HG03342 (cell line): ENCODE data around the gene GMNC.

Experiments
- ATAC-seq: cut with Tn5 transposase; IDR thresholded peaks from one replicate; pipeline ENCODE4 v1.9.1; 2021; ENCODE audit warnings: mild to moderate bottlenecking, moderate library complexity; ENCODE audit not compliant: unreplicated experiment

Gene GMNC

GRCh38 chr3:190853464-190853863 lies 9.0 kb downstream of the GMNC start:
- no peak for ATAC-seq

DNA sequence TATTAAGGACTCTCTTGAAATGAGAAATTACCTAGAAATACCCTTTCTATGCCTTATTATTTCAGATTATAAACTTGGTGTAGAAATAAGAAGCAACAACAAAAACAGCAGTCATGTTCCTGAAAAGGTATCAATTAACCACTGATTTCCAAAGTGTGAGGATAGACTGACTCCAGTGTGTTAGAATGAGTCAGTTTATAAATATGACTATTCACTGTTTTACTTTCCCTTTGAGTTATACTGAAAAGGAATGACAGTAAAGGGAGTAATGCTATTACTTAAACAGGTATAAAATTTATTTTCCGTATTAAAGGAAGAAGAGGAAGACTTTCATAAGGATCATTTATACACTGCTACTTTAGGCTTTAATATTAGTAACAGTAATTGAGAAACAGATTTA lies 12.9 kb downstream of the GMNC start:
- ATAC-seq, result no peak

DNA sequence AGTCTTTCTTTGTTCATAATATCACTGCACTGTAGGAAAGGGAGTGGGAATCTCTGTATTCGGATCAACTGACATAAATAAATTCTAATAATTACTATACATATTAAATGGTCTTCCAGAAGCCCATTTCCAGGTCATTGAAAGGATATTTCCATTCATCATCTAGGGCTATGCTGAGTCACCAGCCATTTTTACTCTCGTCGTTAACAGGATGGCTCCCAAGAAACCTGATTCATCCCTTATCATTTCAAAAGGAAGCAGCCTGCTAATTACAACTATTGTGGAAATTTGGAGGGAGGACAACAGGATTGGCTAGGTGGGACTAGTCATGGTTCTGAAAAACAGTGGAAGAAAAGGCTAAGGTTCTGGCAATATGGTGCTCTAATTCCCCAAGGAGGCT lies 13.6 kb downstream of the GMNC start:
- ATAC-seq, result no peak

DNA sequence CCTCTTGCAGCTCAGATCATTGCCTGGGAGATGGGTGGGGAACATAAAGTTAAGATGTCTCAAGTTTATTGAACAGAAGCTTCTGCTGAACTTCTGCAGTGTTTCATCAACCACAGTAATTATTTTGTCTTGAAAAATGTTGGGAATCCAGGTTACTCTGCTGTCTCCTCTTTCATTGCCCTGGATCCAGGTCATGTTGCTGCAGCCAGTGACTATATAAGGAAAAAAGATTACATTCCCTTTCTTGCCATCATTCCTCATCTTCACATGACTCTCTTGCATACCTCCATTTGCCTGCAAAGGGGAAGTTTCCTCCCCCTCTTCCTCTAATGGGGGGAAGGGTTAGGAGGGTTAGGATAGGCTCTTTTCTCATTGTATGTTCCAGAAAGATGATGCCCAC lies 15.1 kb downstream of the GMNC start:
- no peak for ATAC-seq

DNA sequence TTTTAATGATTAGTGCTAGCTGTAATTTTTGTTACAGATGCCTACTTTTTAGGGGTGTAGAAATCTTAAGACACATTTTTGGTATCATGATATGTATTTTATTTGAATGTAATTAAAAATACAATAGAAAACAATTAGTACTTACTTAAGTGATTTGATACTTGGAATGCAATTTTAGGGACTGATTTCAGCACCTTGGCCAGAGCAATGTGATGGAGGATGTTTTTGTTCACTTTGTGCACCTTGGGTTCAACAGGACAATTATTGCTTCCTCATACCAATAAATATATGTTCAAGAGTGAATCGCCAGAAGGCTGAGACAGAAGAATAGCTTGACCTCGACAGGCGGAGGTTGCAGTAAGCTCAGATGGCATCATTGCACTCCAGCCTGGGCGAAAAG lies 22.3 kb downstream of the GMNC start:
- no peak for ATAC-seq

- no peak for ATAC-seq
These were observed 31.3 kb downstream of the GMNC start for GRCh38 chr3:190831225-190831624.

DNA sequence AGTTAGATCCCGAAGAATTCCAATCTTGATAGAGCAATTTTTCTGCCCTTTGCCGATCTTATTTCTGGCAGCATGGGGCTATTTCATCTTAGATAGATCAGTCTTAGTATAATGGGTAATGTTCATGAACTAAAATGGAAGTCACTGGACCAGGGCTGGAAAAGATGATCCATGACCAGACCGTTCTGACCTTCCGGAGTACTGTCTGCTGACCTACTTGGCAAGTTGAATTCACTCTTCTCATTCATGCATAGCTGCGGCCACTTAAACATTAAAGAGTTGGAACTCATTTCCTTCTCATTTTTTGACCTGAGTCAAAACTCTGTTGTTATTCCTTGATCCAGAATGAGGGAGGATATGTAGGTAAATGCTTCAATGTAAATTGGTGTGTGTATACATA lies 32.5 kb downstream of the GMNC start:
- ATAC-seq, result no peak

- no peak for ATAC-seq
These were observed 36.5 kb downstream of the GMNC start for GRCh38 chr3:190826018-190826417.

DNA sequence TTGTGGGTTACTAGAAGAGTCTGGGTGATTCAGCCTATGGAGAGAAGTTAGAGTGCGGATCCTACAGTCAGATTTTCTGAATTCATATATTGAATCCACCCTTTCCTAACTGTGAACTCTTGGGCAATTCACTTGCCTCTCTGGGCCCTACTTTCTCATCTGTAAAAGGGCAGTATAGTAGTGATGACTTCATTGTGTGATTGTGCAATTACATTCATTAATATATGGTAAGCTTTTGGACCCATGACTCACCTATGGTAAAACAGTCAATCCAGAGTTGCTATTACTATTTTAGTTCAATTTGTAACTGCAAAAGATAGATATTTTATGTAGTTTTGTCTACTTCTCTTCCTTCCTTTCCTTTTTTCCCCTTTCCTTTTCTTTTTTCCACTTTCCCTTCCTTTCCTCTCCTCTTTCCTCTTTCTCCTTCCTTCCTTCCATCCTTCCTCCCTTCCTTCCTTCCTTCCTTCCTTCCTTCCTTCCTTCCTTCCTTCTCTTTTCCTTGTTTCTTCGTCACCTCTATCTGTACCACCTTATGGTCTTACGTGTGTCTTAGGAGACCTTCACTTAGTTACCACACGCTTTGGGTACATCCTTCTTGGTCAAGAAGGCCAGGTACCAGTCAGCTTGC lies 37.0 kb downstream of the GMNC start:
- ATAC-seq, result no peak

DNA sequence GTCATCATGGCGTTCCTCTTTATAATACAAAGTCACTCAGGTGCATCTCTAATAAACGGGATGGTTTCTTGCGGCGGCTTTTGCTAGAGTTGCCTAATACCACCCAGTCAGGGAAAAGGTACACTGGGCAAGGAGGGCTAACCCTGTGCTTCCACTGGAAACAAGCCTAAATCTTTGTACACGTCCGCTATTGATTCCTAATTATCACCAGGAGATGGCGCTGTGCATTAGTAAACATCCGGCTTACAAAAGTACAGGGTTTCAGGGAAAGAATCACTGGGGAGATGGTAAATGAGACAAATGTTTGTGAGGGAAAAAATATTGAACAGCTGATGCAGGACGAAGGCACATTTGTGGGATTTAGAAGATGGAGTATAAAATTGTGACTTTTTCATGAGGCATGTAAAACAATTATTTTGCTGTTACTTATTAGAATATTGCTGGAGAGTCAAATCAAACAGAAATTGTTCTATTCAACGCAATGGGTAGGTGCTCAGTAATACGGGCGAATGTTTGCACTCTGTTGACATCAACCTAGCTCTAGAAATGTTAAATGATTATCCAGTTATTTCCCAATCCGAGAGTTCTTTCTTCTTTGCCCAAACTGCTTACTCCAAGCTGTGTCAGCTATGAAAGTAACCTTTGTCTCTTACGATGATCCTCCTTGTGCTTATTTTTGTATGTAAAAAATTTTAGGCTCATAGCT lies 50.6 kb downstream of the GMNC start:
- peak; percentile 92 for ATAC-seq

DNA sequence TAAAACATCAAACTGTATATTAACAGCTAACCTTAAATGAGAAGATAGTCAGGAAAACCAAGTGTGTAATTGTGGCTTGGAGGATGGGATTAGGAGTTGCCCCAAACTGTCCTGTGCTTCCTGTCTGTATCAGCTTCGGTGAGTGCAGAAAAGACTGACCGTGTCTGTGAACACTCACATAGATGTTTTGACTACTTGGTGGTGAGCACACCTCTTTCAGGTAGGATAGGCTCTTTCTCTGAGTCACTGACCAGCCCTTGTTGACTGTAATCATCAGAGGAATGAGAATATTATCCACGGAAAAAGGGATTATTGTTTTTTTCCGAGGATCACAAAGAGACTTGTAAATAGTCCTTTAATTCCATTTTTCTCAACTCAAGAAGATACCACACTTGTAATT lies 51.5 kb downstream of the GMNC start:
- no peak for ATAC-seq

DNA sequence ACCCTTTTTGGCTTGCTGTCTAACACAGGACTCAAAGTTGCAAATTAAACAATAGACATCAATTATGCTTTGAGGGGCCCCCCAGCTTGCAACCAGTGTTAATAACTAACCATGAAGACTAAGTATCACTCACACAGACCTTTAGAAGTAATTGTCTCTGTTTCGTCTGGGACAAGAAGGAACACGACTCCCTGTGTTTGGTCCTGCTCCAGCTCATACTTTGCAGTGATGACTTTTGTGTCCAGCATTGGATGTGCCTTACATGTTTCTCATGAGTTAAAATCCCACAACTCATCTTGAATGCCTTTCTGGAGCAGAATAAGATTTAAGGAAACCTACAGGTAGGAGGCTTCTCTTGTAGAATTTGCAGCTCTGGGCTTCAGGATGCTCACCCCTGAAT lies 53.1 kb downstream of the GMNC start:
- ATAC-seq, result no peak

DNA sequence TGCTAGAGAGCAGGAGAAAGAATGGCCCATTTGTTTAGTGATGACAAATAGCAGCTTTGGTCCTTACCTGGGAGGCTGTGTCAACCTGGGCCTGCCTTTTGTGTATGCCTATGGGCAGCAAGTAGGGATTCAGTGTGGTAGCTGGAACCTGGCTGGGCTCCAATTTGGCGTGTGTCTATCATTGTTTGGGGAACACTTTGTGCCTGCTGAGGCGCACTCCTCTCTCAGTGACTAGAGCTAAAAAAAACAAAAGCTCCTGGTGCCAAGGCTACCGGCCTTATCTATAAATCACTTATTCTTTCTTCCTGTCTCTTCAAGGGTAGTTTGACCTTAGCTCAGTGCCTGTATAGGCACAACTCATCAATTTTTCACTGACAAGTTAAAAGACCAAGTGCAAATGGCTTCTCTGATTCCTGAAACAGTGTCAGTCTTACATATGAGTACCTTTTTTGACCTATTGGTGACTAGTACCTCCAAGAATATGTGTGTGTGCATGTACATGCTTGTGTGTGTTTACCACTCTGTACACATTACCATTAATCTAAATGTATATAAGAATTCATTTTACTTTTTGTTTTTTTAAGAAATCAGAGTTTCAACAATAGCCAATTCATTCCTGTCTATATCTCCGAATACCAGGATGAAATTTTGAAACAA lies 54.6 kb downstream of the GMNC start:
- ATAC-seq, result no peak
